Uterus (tissue), 2 donors: ENCODE data around the gene CCSER1.

Experiments used
- CTCF ChIP-seq, 4 experiments: fragments of 200-600 bp in 2 of 4; fragments of 450-650 bp in 2 of 4; sonication (generic) in 2 of 4; IDR thresholded peaks; one replicate each; pipeline ENCODE4 v1.5.1; 2016 to 2019; ENCODE audit warnings: antibody characterized with exemption in 4 of 4, mild to moderate bottlenecking in 2 of 4, moderate library complexity in 1 of 4
- POLR2A ChIP-seq, 2 donors: fragments of 450-650 bp; IDR thresholded peaks; one replicate each; pipeline ENCODE4 v1.6.1; 2016; ENCODE audit warnings: antibody characterized with exemption in 2 of 2, mild to moderate bottlenecking in 1 of 2, moderate library complexity in 1 of 2

GRCh38 chr4:90293320-90293719 lies 166.1 kb downstream of the CCSER1 start:
- no peak for TF ChIP-seq CTCF (IDR thresholded peaks at IDR 0.05)
- no peak for TF ChIP-seq POLR2A (IDR thresholded peaks at IDR 0.05)
